ENCODE results near the gene UBAP1L. TPM values are rescaled to one million over a fixed set of nuclear protein-coding genes. Genes with fewer than 3 reads are reported as not detected.

Gene UBAP1L
- total RNA-seq, 2 experiments from 2014 or later = 7.2 TPM

DNA sequence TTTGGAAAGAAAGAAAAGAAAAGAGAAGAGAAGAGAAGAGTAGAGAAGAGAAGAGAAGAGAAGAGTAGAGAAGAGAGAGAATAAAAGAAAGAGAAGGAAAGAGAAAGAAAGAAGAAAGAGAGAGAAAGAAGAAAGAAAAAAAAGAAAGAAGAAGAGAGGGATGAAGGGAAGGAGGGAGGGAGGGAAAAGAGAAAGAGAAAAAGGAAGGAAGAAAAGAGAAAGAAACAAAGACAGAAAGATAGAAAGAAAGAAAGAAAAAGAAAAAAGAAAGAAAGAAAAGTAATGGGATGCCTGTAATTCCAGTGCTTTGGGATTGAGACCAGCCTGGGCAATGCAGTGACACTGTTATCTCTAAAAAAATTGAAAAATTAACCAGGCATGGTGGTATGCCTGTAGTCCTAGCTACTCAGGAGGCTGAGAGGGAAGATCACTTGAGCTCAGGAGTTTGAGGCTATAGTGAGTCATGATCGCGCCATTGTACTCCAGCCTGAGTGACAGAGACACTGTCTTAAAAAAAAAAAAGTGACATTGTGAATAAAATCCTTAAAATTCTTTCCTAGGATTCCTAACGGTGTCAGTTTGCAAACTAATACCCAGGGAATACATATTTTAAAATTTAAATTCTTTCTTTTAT, 48.9 kb downstream of the UBAP1L start:
- no peak overlapping the region for H3K27ac Mint-ChIP-seq
- ChIA-PET POLR2A (no interaction called here), CTCF (no interaction called here)
- H3K4me1 Mint-ChIP-seq (ENCODE audit: low read depth) = peaks cover 6% of the 10 kb centered on the region
- H3K4me3 ChIP-seq (ENCODE audit: low read length) = no peak overlapping the region
- H3K4me1 ChIP-seq (ENCODE audit: insufficient read depth, low read length) = peaks cover 3% of the 10 kb centered on the region
- intact Hi-C loops (cut with DNase I, micrococcal nuclease) = no loop called here
- H3K27me3 Mint-ChIP-seq = peaks cover 71% of the 10 kb centered on the region
- no peak for ATAC-seq (ENCODE audit: poor library complexity)
- no peak for DNase-seq
- H3K9me3 Mint-ChIP-seq = no peaks in the 10 kb centered on the region
- H3K9me3 ChIP-seq (ENCODE audit: control insufficient read depth in 1 of 2, insufficient read depth in 1 of 2, low read length in 2 of 2) = no peaks in the 10 kb centered on the region
- H3K4me3 Mint-ChIP-seq = no peak overlapping the region
- no peak overlapping the region for H3K27ac ChIP-seq (ENCODE audit: low read depth in 1 of 2, low read length in 2 of 2)
- TF ChIP-seq, protein P1, sequence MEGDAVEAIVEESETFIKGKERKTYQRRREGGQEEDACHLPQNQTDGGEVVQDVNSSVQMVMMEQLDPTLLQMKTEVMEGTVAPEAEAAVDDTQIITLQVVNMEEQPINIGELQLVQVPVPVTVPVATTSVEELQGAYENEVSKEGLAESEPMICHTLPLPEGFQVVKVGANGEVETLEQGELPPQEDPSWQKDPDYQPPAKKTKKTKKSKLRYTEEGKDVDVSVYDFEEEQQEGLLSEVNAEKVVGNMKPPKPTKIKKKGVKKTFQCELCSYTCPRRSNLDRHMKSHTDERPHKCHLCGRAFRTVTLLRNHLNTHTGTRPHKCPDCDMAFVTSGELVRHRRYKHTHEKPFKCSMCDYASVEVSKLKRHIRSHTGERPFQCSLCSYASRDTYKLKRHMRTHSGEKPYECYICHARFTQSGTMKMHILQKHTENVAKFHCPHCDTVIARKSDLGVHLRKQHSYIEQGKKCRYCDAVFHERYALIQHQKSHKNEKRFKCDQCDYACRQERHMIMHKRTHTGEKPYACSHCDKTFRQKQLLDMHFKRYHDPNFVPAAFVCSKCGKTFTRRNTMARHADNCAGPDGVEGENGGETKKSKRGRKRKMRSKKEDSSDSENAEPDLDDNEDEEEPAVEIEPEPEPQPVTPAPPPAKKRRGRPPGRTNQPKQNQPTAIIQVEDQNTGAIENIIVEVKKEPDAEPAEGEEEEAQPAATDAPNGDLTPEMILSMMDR (IDR thresholded peaks at IDR 0.05) = peak; percentile 15
- no peaks in the 10 kb centered on the region for H3K36me3 ChIP-seq (ENCODE audit: insufficient read depth, low read length)
- peaks cover 27 to 40% of the 10 kb centered on the region in 2 experiments for H3K27me3 ChIP-seq (ENCODE audit: control insufficient read depth in 1 of 2, insufficient read depth in 2 of 2, low read length in 2 of 2)
- no peaks in the 10 kb centered on the region for H3K36me3 Mint-ChIP-seq (ENCODE audit: low read depth)

DNA sequence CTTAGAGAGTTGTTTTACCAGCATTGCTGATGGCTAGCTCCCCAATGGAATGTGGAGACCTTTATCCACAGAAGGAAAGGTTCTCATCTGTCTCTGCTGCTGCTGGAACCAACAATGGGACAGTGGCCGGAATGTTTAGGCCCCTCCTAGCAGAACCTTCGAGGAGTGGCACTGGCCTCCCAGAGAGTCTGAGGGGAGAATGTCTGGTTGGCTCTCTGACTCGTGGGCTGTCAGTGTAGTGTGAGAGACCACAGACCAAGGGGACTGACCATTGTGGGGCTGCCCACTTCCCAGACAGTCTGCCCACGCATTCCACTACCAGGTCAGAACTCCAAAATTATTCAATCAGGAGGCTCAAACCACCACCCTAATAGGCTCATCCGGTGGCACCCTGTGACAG, 52.3 kb downstream of the UBAP1L start:
- ATAC-seq (ENCODE audit: poor library complexity) (no peak), DNase-seq (no peak)
- H3K9me3 Mint-ChIP-seq = no peaks in the 10 kb centered on the region
- H3K4me1 Mint-ChIP-seq (ENCODE audit: low read depth) = no peaks in the 10 kb centered on the region
- Histone ChIP-seq H3K4me1 (ENCODE audit: insufficient read depth, low read length) (peaks cover 3% of the 10 kb centered on the region), H3K9me3 (ENCODE audit: control insufficient read depth in 1 of 2, insufficient read depth in 1 of 2, low read length in 2 of 2) (peaks cover 0 to 9% of the 10 kb centered on the region in 2 experiments), H3K4me3 (ENCODE audit: low read length) (no peak overlapping the region), H3K27ac (ENCODE audit: low read depth in 1 of 2, low read length in 2 of 2) (no peak overlapping the region), H3K27me3 (ENCODE audit: control insufficient read depth in 1 of 2, insufficient read depth in 2 of 2, low read length in 2 of 2) (peaks cover 22 to 30% of the 10 kb centered on the region in 2 experiments), H3K36me3 (ENCODE audit: insufficient read depth, low read length) (no peaks in the 10 kb centered on the region)
- no peaks in the 10 kb centered on the region for H3K36me3 Mint-ChIP-seq (ENCODE audit: low read depth)
- ChIA-PET POLR2A (interaction anchor here (0.8 kb wide), 1 partner anchor 18 kb away, joined by 3 read pairs; no protein-coding TSS in a partner anchor), CTCF (no interaction called here)
- no peak overlapping the region for H3K4me3 Mint-ChIP-seq
- H3K27ac Mint-ChIP-seq = no peak overlapping the region
- H3K27me3 Mint-ChIP-seq = peaks cover 42% of the 10 kb centered on the region
- intact Hi-C loops (cut with DNase I, micrococcal nuclease) = no loop called here
- TF ChIP-seq, protein P1 (IDR thresholded peaks at IDR 0.05) = no peak

DNA sequence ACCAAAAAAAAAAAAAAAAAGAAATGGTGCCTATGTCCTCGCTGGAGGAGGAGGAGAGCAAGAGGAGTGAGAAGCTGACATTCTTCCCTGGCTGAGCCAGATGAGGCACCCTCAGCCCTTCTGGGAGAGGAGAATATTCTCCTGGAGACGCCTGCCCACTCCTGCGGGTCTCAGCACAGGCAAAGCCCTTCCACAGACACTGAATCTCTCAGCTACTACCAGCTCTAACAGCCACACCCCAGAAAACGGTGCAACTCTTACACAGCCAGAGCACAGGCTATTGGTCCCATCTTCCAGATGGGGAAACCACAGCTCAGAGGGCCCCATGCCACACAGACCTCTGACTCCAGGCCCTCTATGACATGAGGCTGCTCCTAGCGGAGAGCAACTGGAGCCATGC, 52.9 kb downstream of the UBAP1L start:
- Histone ChIP-seq H3K27ac (ENCODE audit: low read depth in 1 of 2, low read length in 2 of 2) (no peak overlapping the region), H3K27me3 (ENCODE audit: control insufficient read depth in 1 of 2, insufficient read depth in 2 of 2, low read length in 2 of 2) (peaks cover 18 to 24% of the 10 kb centered on the region in 2 experiments), H3K4me1 (ENCODE audit: insufficient read depth, low read length) (no peaks in the 10 kb centered on the region), H3K36me3 (ENCODE audit: insufficient read depth, low read length) (no peaks in the 10 kb centered on the region), H3K9me3 (ENCODE audit: control insufficient read depth in 1 of 2, insufficient read depth in 1 of 2, low read length in 2 of 2) (peaks cover 0 to 9% of the 10 kb centered on the region in 2 experiments), H3K4me3 (ENCODE audit: low read length) (no peak overlapping the region)
- no peak overlapping the region for H3K27ac Mint-ChIP-seq
- H3K4me1 Mint-ChIP-seq (ENCODE audit: low read depth) = no peaks in the 10 kb centered on the region
- no peak for ATAC-seq (ENCODE audit: poor library complexity)
- DNase-seq = no peak
- POLR2A ChIA-PET = interaction anchor here (0.8 kb wide), 1 partner anchor 19 kb away, joined by 3 read pairs; no protein-coding TSS in a partner anchor
- no peak overlapping the region for H3K4me3 Mint-ChIP-seq
- H3K27me3 Mint-ChIP-seq = peaks cover 38% of the 10 kb centered on the region
- intact Hi-C loops (cut with DNase I, micrococcal nuclease) = no loop called here
- CTCF ChIA-PET = no interaction called here
- H3K9me3 Mint-ChIP-seq = no peaks in the 10 kb centered on the region
- TF ChIP-seq, protein P1 (IDR thresholded peaks at IDR 0.05) = no peak
- no peaks in the 10 kb centered on the region for H3K36me3 Mint-ChIP-seq (ENCODE audit: low read depth)
